CD4-positive, CD25-positive, alpha-beta regulatory T cell (primary cell): ENCODE measurements around the gene PSMC1. TPM values are rescaled to one million over a fixed set of nuclear protein-coding genes. Genes with fewer than 3 reads are reported as not detected.

Experiments used
- ATAC-seq, 2 donors: fragments of 150-1000 bp; cut with Tn5 transposase; one replicate each; pipeline ENCODE4 v1.10.0; 2021; ENCODE audit warnings: low read depth in 2 of 2, moderate number of reproducible peaks in 2 of 2, moderate library complexity in 1 of 2
- DNase-seq, 3 donors: peaks; one replicate each; pipeline versions ENCODE4 v3.0.0 to v3.0.0-alpha.2; 2012 to 2022; ENCODE audit warnings: mixed read lengths in 1 of 3
- H3K27ac ChIP-seq: one replicate; pipeline ENCODE4 v1.7.0; 2013; ENCODE audit warnings: mild to moderate bottlenecking, low read length; ENCODE audit not compliant: insufficient read depth, poor library complexity, severe bottlenecking
- H3K27me3 ChIP-seq: one replicate; pipeline ENCODE4 v1.7.0; 2013; ENCODE audit warnings: low read length; ENCODE audit not compliant: control insufficient read depth, insufficient read depth
- H3K36me3 ChIP-seq: one replicate; pipeline ENCODE4 v1.7.0; 2013; ENCODE audit warnings: mild to moderate bottlenecking, low read length, moderate library complexity; ENCODE audit not compliant: control insufficient read depth, insufficient read depth
- H3K4me1 ChIP-seq: 2 replicates; pipeline ENCODE4 v1.7.0; 2013; ENCODE audit warnings: mild to moderate bottlenecking, low read length; ENCODE audit not compliant: insufficient read depth, control insufficient read depth, poor library complexity, severe bottlenecking
- H3K4me3 ChIP-seq: one replicate; pipeline ENCODE4 v1.7.0; 2013; ENCODE audit warnings: low read depth, mild to moderate bottlenecking, low read length, moderate library complexity
- H3K9me3 ChIP-seq, 2 experiments: 1 replicate in 1 of 2; 2 replicates in 1 of 2; pipeline ENCODE4 v1.7.0; 2013; ENCODE audit warnings: low read length in 2 of 2, mild to moderate bottlenecking in 1 of 2, moderate library complexity in 1 of 2; ENCODE audit not compliant: control insufficient read depth in 2 of 2
- H3K27ac Mint-ChIP-seq, 3 donors: one replicate each; pipeline ENCODE4 v1.8.0; 2020 to 2022; ENCODE audit warnings: mild to moderate bottlenecking in 3 of 3, mixed read lengths in 3 of 3, moderate library complexity in 2 of 3
- H3K27me3 Mint-ChIP-seq: one replicate; pipeline ENCODE4 v1.8.0; 2022; ENCODE audit warnings: mild to moderate bottlenecking, mixed read lengths
- H3K36me3 Mint-ChIP-seq: one replicate; pipeline ENCODE4 v1.8.0; 2020; ENCODE audit warnings: mixed read lengths
- H3K4me1 Mint-ChIP-seq, 4 donors: one replicate each; pipeline ENCODE4 v1.8.0; 2020 to 2022; ENCODE audit warnings: mixed read lengths in 4 of 4, mild to moderate bottlenecking in 1 of 4
- H3K4me3 Mint-ChIP-seq, 4 donors: one replicate each; pipeline ENCODE4 v1.8.0; 2020 to 2022; ENCODE audit warnings: mild to moderate bottlenecking in 4 of 4, mixed read lengths in 4 of 4, moderate library complexity in 3 of 4
- H3K9me3 Mint-ChIP-seq, 7 donors: one replicate each; pipeline ENCODE4 v1.8.0; 2020 to 2022; ENCODE audit warnings: mixed read lengths in 7 of 7, mild to moderate bottlenecking in 3 of 7, moderate library complexity in 2 of 7
- polyA plus RNA-seq, 4 donors: library from polyadenylated mRNA; unstranded; fragments of 300-500 nt; fragmentation: Illumina TruSeq; gene quantifications; one replicate each; pipeline ENCODE4 v1.2.3, GENCODE V29; 2021
- total RNA-seq: library from RNA; stranded (reverse); gene quantifications from one replicate; pipeline ENCODE4 v1.2.3, GENCODE V29; 2022

Gene PSMC1
- total and polyA plus RNA-seq, 5 donors from 2014 or later = 73.7 to 162 (median 106) TPM

GRCh38 chr14:90304502-90304901 is 48.1 kb downstream of the PSMC1 start:
- Mint-ChIP-seq H3K36me3 (peaks cover 52% of the 10 kb centered on the region), H3K9me3 (peaks cover 0 to 1% (median 0%) of the 10 kb centered on the region in 7 donors), H3K27ac (no peak overlapping the region), H3K27me3 (no peaks in the 10 kb centered on the region), H3K4me1 (peaks cover 7 to 20% (median 14%) of the 10 kb centered on the region in 4 donors), H3K4me3 (no peak overlapping the region)
- Histone ChIP-seq H3K27me3 (no peaks in the 10 kb centered on the region), H3K36me3 (peaks cover 51% of the 10 kb centered on the region), H3K9me3 (no peaks in the 10 kb centered on the region), H3K4me1 (no peaks in the 10 kb centered on the region), H3K4me3 (no peak overlapping the region), H3K27ac (no peak overlapping the region)
- ATAC-seq (no peak), DNase-seq (no peak)

- H3K36me3 Mint-ChIP-seq = peaks cover 58% of the 10 kb centered on the region
- Histone ChIP-seq H3K36me3 (peaks cover 57% of the 10 kb centered on the region), H3K4me1 (no peaks in the 10 kb centered on the region)
Observed at GRCh38 chr14:90305176-90305601, 48.8 kb downstream of the PSMC1 start.

GRCh38 chr14:90308561-90308960 is 52.2 kb downstream of the PSMC1 start:
- H3K36me3 ChIP-seq = peaks cover 60% of the 10 kb centered on the region
- ATAC-seq = no peak
- H3K27me3 ChIP-seq = no peaks in the 10 kb centered on the region
- no peak overlapping the region for H3K27ac ChIP-seq
- Mint-ChIP-seq H3K27ac (no peak overlapping the region), H3K9me3 (no peaks in the 10 kb centered on the region), H3K36me3 (peaks cover 61% of the 10 kb centered on the region), H3K4me1 (peaks cover 2 to 12% (median 9%) of the 10 kb centered on the region in 4 donors), H3K27me3 (no peaks in the 10 kb centered on the region), H3K4me3 (no peak overlapping the region)
- H3K4me3 ChIP-seq = no peak overlapping the region
- no peaks in the 10 kb centered on the region for H3K9me3 ChIP-seq
- no peak for DNase-seq
- H3K4me1 ChIP-seq = no peaks in the 10 kb centered on the region

More at GRCh38 chr14:90305176-90305601, 48.8 kb downstream of the PSMC1 start:
- Mint-ChIP-seq H3K27me3 (no peaks in the 10 kb centered on the region), H3K4me3 (no peak overlapping the region), H3K9me3 (peaks cover 0 to 1% (median 0%) of the 10 kb centered on the region in 7 donors), H3K4me1 (peaks cover 10 to 20% (median 15%) of the 10 kb centered on the region in 4 donors), H3K27ac (no peak overlapping the region)
- ATAC-seq = no peak
- no peak for DNase-seq
- Histone ChIP-seq H3K4me3 (no peak overlapping the region), H3K27ac (no peak overlapping the region), H3K9me3 (no peaks in the 10 kb centered on the region), H3K27me3 (no peaks in the 10 kb centered on the region)

- H3K36me3 ChIP-seq = peaks cover 37% of the 10 kb centered on the region
- no peak overlapping the region for H3K4me3 ChIP-seq
- no peaks in the 10 kb centered on the region for H3K27me3 Mint-ChIP-seq
- no peak for DNase-seq
- no peak for ATAC-seq
- H3K4me3 Mint-ChIP-seq = no peak overlapping the region
- H3K4me1 ChIP-seq = no peaks in the 10 kb centered on the region
- peaks cover 52% of the 10 kb centered on the region for H3K36me3 Mint-ChIP-seq
- H3K27ac ChIP-seq = no peak overlapping the region
- H3K9me3 Mint-ChIP-seq = no peaks in the 10 kb centered on the region
- peaks cover 9 to 21% (median 14%) of the 10 kb centered on the region in 4 donors for H3K4me1 Mint-ChIP-seq
- no peak overlapping the region for H3K27ac Mint-ChIP-seq
- H3K9me3 ChIP-seq = no peaks in the 10 kb centered on the region
- no peaks in the 10 kb centered on the region for H3K27me3 ChIP-seq
Observed at GRCh38 chr14:90317286-90317685, 60.9 kb downstream of the PSMC1 start.

- no peak overlapping the region for H3K27ac Mint-ChIP-seq
- H3K36me3 ChIP-seq = peaks cover 33% of the 10 kb centered on the region
- DNase-seq (no peak), ATAC-seq (no peak)
- H3K4me1 Mint-ChIP-seq = peaks cover 9 to 21% (median 14%) of the 10 kb centered on the region in 4 donors
- no peaks in the 10 kb centered on the region for H3K27me3 ChIP-seq
- H3K4me3 Mint-ChIP-seq = no peak overlapping the region
- H3K36me3 Mint-ChIP-seq = peaks cover 49% of the 10 kb centered on the region
- H3K9me3 ChIP-seq = no peaks in the 10 kb centered on the region
- no peak overlapping the region for H3K4me3 ChIP-seq
- H3K9me3 Mint-ChIP-seq = no peaks in the 10 kb centered on the region
- H3K27me3 Mint-ChIP-seq = no peaks in the 10 kb centered on the region
- H3K27ac ChIP-seq = no peak overlapping the region
- H3K4me1 ChIP-seq = no peaks in the 10 kb centered on the region
Observed at GRCh38 chr14:90318016-90318415, 61.7 kb downstream of the PSMC1 start.

- peaks cover 28% of the 10 kb centered on the region for H3K36me3 ChIP-seq
- H3K9me3 ChIP-seq = no peaks in the 10 kb centered on the region
- DNase-seq (no peak), ATAC-seq (no peak)
- H3K27me3 ChIP-seq = no peaks in the 10 kb centered on the region
- no peaks in the 10 kb centered on the region for H3K4me1 ChIP-seq
- H3K4me3 ChIP-seq = no peak overlapping the region
- H3K9me3 Mint-ChIP-seq = no peaks in the 10 kb centered on the region
- peaks cover 9 to 24% (median 18%) of the 10 kb centered on the region in 4 donors for H3K4me1 Mint-ChIP-seq
- no peaks in the 10 kb centered on the region for H3K27me3 Mint-ChIP-seq
- H3K27ac ChIP-seq = no peak overlapping the region
- H3K27ac Mint-ChIP-seq = no peak overlapping the region
- no peak overlapping the region for H3K4me3 Mint-ChIP-seq
- H3K36me3 Mint-ChIP-seq = peaks cover 43% of the 10 kb centered on the region
Observed at GRCh38 chr14:90319173-90319572, 62.8 kb downstream of the PSMC1 start.

- no peak for ATAC-seq
Observed at GRCh38 chr14:90319634-90320541, 63.5 kb downstream of the PSMC1 start.

More at GRCh38 chr14:90319634-90320541, 63.5 kb downstream of the PSMC1 start:
- Mint-ChIP-seq H3K9me3 (no peaks in the 10 kb centered on the region), H3K4me3 (no peak overlapping the region), H3K27me3 (no peaks in the 10 kb centered on the region), H3K36me3 (peaks cover 45% of the 10 kb centered on the region), H3K27ac (peak overlapping the region in 1 of 3 donors; percentile 39), H3K4me1 (peaks cover 9 to 24% (median 21%) of the 10 kb centered on the region in 4 donors)
- Histone ChIP-seq H3K4me3 (no peak overlapping the region), H3K9me3 (no peaks in the 10 kb centered on the region), H3K27me3 (no peaks in the 10 kb centered on the region), H3K27ac (no peak overlapping the region), H3K4me1 (no peaks in the 10 kb centered on the region), H3K36me3 (peaks cover 24% of the 10 kb centered on the region)
- no peak for DNase-seq
